GM21360 (cell line): ENCODE results near the gene EPHX1.
A peak's percentile ranks its signal among the peaks of the same experiment; 100 is the strongest.

ENCODE experiments used
- ATAC-seq: cut with Tn5 transposase; IDR thresholded peaks from one replicate; pipeline ENCODE4 v1.9.1; 2021; ENCODE audit warnings: mild to moderate bottlenecking, moderate library complexity; ENCODE audit not compliant: unreplicated experiment

The EPHX1 gene

GRCh38 chr1:225860107-225860506 is 50.2 kb downstream of the EPHX1 start:
- no peak for ATAC-seq

- ATAC-seq, result no peak
Measured at GRCh38 chr1:225860876-225861441, 51.0 kb downstream of the EPHX1 start.

GRCh38 chr1:225861834-225862580 is 52.1 kb downstream of the EPHX1 start:
- ATAC-seq, result no peak

- ATAC-seq, result no peak
Measured at GRCh38 chr1:225862581-225862950, 52.6 kb downstream of the EPHX1 start.

- ATAC-seq, result no peak
Measured at GRCh38 chr1:225863167-225863566, 53.2 kb downstream of the EPHX1 start.

GRCh38 chr1:225865514-225865913 is 55.6 kb downstream of the EPHX1 start:
- ATAC-seq, result no peak

GRCh38 chr1:225866061-225866837 is 56.3 kb downstream of the EPHX1 start:
- peak; percentile 58 for ATAC-seq

- no peak for ATAC-seq
Measured at GRCh38 chr1:225866981-225867380, 57.1 kb downstream of the EPHX1 start.

GRCh38 chr1:225868631-225869330 is 58.9 kb downstream of the EPHX1 start:
- no peak for ATAC-seq

- no peak for ATAC-seq
Measured at GRCh38 chr1:225870911-225871310, 61.0 kb downstream of the EPHX1 start.

GRCh38 chr1:225871359-225872074 is 61.6 kb downstream of the EPHX1 start:
- no peak for ATAC-seq

- no peak for ATAC-seq
Measured at GRCh38 chr1:225872075-225872430, 62.1 kb downstream of the EPHX1 start.

- ATAC-seq, result no peak
Measured at GRCh38 chr1:225873281-225873850, 63.4 kb downstream of the EPHX1 start.

- ATAC-seq, result no peak
Measured at GRCh38 chr1:225874431-225874830, 64.5 kb downstream of the EPHX1 start.

GRCh38 chr1:225875044-225875815 is 65.3 kb downstream of the EPHX1 start:
- no peak for ATAC-seq

GRCh38 chr1:225876900-225877510 is 67.1 kb downstream of the EPHX1 start:
- no peak for ATAC-seq

- no peak for ATAC-seq
Measured at GRCh38 chr1:225877580-225877979, 67.7 kb downstream of the EPHX1 start.

GRCh38 chr1:225878282-225878681 is 68.4 kb downstream of the EPHX1 start:
- no peak for ATAC-seq

GRCh38 chr1:225879521-225880221 is 69.7 kb downstream of the EPHX1 start:
- ATAC-seq, result no peak
